DOHH2 (cell line): Measurements from ENCODE around the gene GASK1B.

Experiments used
- CTCF ChIP-seq: fragments of 200-600 bp; sonication (generic); IDR thresholded peaks from one replicate; pipeline ENCODE4 v1.5.1; 2014; ENCODE audit warnings: antibody characterized with exemption, mild to moderate bottlenecking, low read depth, low read length; ENCODE audit not compliant: poor library complexity, severe bottlenecking
- EZH2phosphoT487 ChIP-seq: fragments of 200-600 bp; sonication (generic); IDR thresholded peaks from 2 replicates; pipeline ENCODE4 v1.6.1; 2017; ENCODE audit warnings: borderline replicate concordance, mild to moderate bottlenecking, antibody characterized with exemption, low read length, moderate library complexity, mixed read lengths

DNA sequence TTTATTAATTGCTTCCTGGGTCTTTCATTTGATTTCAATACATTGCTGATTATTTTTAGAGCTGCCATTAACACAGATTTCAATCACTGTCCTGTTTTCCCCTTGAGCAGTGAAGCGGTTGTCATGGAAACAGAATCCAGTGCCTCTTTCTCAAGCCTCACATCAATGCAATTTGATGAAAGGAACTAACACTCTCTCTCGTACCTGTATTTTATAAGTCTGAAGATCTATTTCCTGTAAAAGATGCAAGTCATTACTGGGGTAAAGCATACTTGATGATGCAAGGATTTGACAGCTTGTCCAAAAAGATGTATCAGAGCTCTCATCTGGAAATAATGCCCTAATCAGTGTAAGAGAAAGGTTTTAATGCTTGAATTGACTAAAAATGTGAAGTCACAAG, 17.9 kb upstream of the GASK1B start:
- TF ChIP-seq CTCF (no peak), EZH2phosphoT487 (no peak)
